ENCODE data around the gene RRP15. TPM values are rescaled to one million over a fixed set of nuclear protein-coding genes. Genes with fewer than 3 reads are reported as not detected.

The RRP15 gene
- total and polyA plus RNA-seq, 2 donors from 2014 or later, result 5.9 to 21.4 TPM

GRCh38 chr1:218362418-218363076 is 77.5 kb downstream of the RRP15 start:
- Histone ChIP-seq H3K36me3 (ENCODE audit: control insufficient read depth in 2 of 3, insufficient read depth in 3 of 3, low read length in 3 of 3) (no peaks in the 10 kb centered on the region), H3K4me1 (ENCODE audit: control insufficient read depth in 2 of 3, insufficient read depth in 2 of 3, low read depth in 1 of 3, low read length in 3 of 3) (peaks cover 4 to 8% (median 4%) of the 10 kb centered on the region in 3 donors), H3K4me3 (ENCODE audit: low read length in 3 of 3) (no peak overlapping the region), H3K9ac (ENCODE audit: low read length in 3 of 3) (no peak overlapping the region), H3K27me3 (ENCODE audit: control insufficient read depth, insufficient read depth, low read length) (no peaks in the 10 kb centered on the region), H3K9me3 (ENCODE audit: control insufficient read depth in 2 of 3, insufficient read depth in 1 of 3, low read length in 3 of 3) (no peaks in the 10 kb centered on the region), H3K27ac (ENCODE audit: low read depth in 2 of 2, low read length in 2 of 2) (no peak overlapping the region)
- intact Hi-C loops (cut with DNase I), result no loop called here
- TF ChIP-seq CTCF (IDR thresholded peaks at IDR 0.05; ENCODE audit: borderline replicate concordance, extremely low read depth, insufficient read depth), result no peak
- no peak for FAIRE-seq
- no peak for DNase-seq

GRCh38 chr1:218363141-218363540 is 78.0 kb downstream of the RRP15 start:
- TF ChIP-seq CTCF (IDR thresholded peaks at IDR 0.05; ENCODE audit: borderline replicate concordance, extremely low read depth, insufficient read depth), result no peak
- DNase-seq (no peak), FAIRE-seq (no peak)
- Histone ChIP-seq H3K4me1 (ENCODE audit: control insufficient read depth in 2 of 3, insufficient read depth in 2 of 3, low read depth in 1 of 3, low read length in 3 of 3) (peaks cover 4 to 8% (median 4%) of the 10 kb centered on the region in 3 donors), H3K9ac (ENCODE audit: low read length in 3 of 3) (no peak overlapping the region), H3K27ac (ENCODE audit: low read depth in 2 of 2, low read length in 2 of 2) (no peak overlapping the region), H3K27me3 (ENCODE audit: control insufficient read depth, insufficient read depth, low read length) (no peaks in the 10 kb centered on the region), H3K4me3 (ENCODE audit: low read length in 3 of 3) (no peak overlapping the region), H3K36me3 (ENCODE audit: control insufficient read depth in 2 of 3, insufficient read depth in 3 of 3, low read length in 3 of 3) (no peaks in the 10 kb centered on the region), H3K9me3 (ENCODE audit: control insufficient read depth in 2 of 3, insufficient read depth in 1 of 3, low read length in 3 of 3) (no peaks in the 10 kb centered on the region)
- intact Hi-C loops (cut with DNase I), result no loop called here

- no peak overlapping the region for H3K9ac ChIP-seq (ENCODE audit: low read length in 3 of 3)
- H3K27ac ChIP-seq (ENCODE audit: low read depth in 2 of 2, low read length in 2 of 2), result no peak overlapping the region
- DNase-seq (no peak), FAIRE-seq (no peak)
- no peaks in the 10 kb centered on the region for H3K27me3 ChIP-seq (ENCODE audit: control insufficient read depth, insufficient read depth, low read length)
- TF ChIP-seq CTCF (IDR thresholded peaks at IDR 0.05; ENCODE audit: borderline replicate concordance, extremely low read depth, insufficient read depth), result no peak
- H3K4me3 ChIP-seq (ENCODE audit: low read length in 3 of 3), result no peak overlapping the region
- H3K9me3 ChIP-seq (ENCODE audit: control insufficient read depth in 2 of 3, insufficient read depth in 1 of 3, low read length in 3 of 3), result no peaks in the 10 kb centered on the region
- H3K4me1 ChIP-seq (ENCODE audit: control insufficient read depth in 2 of 3, insufficient read depth in 2 of 3, low read depth in 1 of 3, low read length in 3 of 3), result peaks cover 4 to 8% (median 4%) of the 10 kb centered on the region in 3 donors
- no peaks in the 10 kb centered on the region for H3K36me3 ChIP-seq (ENCODE audit: control insufficient read depth in 2 of 3, insufficient read depth in 3 of 3, low read length in 3 of 3)
- intact Hi-C loops (cut with DNase I), result no loop called here
Observed at GRCh38 chr1:218364028-218364710, 79.1 kb downstream of the RRP15 start.
